Mammary epithelial cell (primary cell): ENCODE data around the gene PXT1.

ENCODE experiments used
- EZH2 ChIP-seq: IDR thresholded peaks from 2 replicates; pipeline ENCODE4 v1.6.1; 2012; ENCODE audit warnings: low read length, inconsistent platforms, borderline replicate concordance
- TF ChIP-seq, protein P1 (sequence below), 2 donors: IDR thresholded peaks in 1 of 2; conservative IDR thresholded peaks in 1 of 2; 2 replicates each; pipeline ENCODE4 v1.5.1; 2011 to 2012; ENCODE audit warnings: inconsistent platforms in 2 of 2, low read length in 2 of 2, mild to moderate bottlenecking in 2 of 2, control low read depth in 1 of 2, low read depth in 1 of 2; ENCODE audit not compliant: insufficient read depth in 1 of 2; ENCODE audit errors: extremely low read depth in 1 of 2

DNA sequence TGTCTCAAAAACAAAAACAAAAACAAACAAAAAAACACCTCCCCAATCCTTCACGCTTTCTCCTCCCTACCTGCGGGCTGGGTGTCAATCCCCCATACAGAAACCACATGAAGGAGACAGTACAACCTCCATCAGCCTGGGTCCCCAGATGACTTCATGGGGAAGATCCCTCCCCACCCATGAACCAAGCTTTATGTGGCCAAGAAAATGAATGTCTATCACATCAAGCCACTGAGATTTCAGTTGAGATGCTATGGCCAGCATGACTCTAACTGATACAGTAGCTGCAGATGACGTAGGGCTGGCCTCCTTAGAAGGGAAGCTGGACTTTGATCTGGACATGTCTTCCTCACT, 84.8 kb downstream of the PXT1 start:
- TF ChIP-seq, protein P1, sequence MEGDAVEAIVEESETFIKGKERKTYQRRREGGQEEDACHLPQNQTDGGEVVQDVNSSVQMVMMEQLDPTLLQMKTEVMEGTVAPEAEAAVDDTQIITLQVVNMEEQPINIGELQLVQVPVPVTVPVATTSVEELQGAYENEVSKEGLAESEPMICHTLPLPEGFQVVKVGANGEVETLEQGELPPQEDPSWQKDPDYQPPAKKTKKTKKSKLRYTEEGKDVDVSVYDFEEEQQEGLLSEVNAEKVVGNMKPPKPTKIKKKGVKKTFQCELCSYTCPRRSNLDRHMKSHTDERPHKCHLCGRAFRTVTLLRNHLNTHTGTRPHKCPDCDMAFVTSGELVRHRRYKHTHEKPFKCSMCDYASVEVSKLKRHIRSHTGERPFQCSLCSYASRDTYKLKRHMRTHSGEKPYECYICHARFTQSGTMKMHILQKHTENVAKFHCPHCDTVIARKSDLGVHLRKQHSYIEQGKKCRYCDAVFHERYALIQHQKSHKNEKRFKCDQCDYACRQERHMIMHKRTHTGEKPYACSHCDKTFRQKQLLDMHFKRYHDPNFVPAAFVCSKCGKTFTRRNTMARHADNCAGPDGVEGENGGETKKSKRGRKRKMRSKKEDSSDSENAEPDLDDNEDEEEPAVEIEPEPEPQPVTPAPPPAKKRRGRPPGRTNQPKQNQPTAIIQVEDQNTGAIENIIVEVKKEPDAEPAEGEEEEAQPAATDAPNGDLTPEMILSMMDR (conservative IDR thresholded peaks at IDR 0.05 in 1 of 2, IDR thresholded peaks at IDR 0.05 in 1 of 2; ENCODE audit: extremely low read depth in 1 of 2, insufficient read depth in 1 of 2, low read depth in 1 of 2, low read length in 2 of 2), result no peak
- TF ChIP-seq EZH2, result no peak
